ENCODE measurements around the gene SPAG9.

SPAG9 gene

DNA sequence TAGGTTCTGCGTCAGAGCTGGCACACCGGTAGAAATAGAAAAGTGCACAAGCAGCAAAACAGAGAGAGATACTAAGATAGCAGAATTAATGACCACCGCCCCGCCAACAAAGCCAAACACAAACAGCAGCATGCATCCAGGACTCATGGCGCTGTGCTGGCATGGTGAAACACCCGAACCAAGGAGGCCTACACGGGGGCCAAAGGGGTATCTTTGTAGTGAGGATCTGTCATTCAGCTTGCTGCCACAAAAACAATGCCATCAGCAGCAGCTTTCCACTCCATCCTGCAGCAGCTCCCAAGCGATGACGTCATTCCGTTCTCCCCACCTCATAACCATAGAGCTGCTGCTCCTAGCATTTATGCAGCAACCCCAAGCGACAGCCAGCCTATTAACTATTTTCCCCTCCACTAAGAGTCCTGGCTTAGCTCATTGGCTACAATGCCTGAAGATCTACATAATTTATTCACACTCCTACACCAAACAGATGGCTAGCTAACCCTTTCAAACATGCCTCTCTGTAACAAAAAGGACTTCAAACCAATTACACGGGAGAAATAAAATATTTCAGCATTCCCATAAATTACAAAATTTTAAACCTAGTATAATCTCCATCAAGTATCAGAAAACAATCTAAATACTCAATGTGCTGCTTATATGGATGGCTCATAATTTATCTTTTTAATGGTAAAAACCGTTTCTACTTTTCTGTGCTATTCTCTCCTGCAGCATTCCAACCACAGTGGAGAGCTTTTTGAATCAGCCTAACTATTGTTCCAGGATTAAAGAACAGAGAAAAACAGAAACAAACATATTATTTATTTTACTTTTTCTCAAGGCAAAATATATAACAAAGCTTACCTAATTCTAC lies 73.9 kb downstream of the SPAG9 start (continued):
- TF ChIP-seq ZNF211 (tag by site-specific recombination; IDR thresholded peaks at IDR 0.05; ENCODE audit: low read depth): no peak
- no peak for TF ChIP-seq ZNF701 (tag by site-specific recombination; IDR thresholded peaks at IDR 0.05)
- no peak for TF ChIP-seq ZNF544 (tag by site-specific recombination; IDR thresholded peaks at IDR 0.05)
- peak; percentile 26; the same call in 1 of the 2 replicates for TF ChIP-seq ZNF548 (tag by site-specific recombination; IDR thresholded peaks at IDR 0.05)
- peak; percentile 57 for TF ChIP-seq ZFP69B (tag by site-specific recombination; IDR thresholded peaks at IDR 0.05)
- TF ChIP-seq WT1 (tag by site-specific recombination; IDR thresholded peaks at IDR 0.05): 0 out of 2 replicates have a peak, but pooled peaks have one; percentile 55
- no peak for TF ChIP-seq ZNF626 (tag by site-specific recombination; IDR thresholded peaks at IDR 0.05)
- no peak for TF ChIP-seq HOXD13 (CRISPR knock-in tag; IDR thresholded peaks at IDR 0.05; ENCODE audit: borderline replicate concordance)
- peak; percentile 95 for TF ChIP-seq TSHZ1 (tag by site-specific recombination; IDR thresholded peaks at IDR 0.05; ENCODE audit: borderline replicate concordance)
- peak; percentile 73; the same call in 1 of the 2 replicates for TF ChIP-seq ZNF24 (tag by site-specific recombination; IDR thresholded peaks at IDR 0.05)
- peak; percentile 71; the same call in 1 of the 2 replicates for TF ChIP-seq ZNF2 (tag by site-specific recombination; IDR thresholded peaks at IDR 0.05)
- no peak for TF ChIP-seq GLI2 (tag by site-specific recombination; IDR thresholded peaks at IDR 0.05; ENCODE audit: borderline replicate concordance, low read depth)
- TF ChIP-seq FEZF1 (tag by site-specific recombination; IDR thresholded peaks at IDR 0.05): 0 out of 2 replicates have a peak, but pooled peaks have one; percentile 43
- TF ChIP-seq ZNF596 (tag by site-specific recombination; IDR thresholded peaks at IDR 0.05): no peak
- TF ChIP-seq ZNF112 (tag by site-specific recombination; IDR thresholded peaks at IDR 0.05): no peak
- TF ChIP-seq SP2 (tag by site-specific recombination; IDR thresholded peaks at IDR 0.05): peak; percentile 73
- no peak for TF ChIP-seq ZNF19 (tag by site-specific recombination; IDR thresholded peaks at IDR 0.05; ENCODE audit: low read depth)
- TF ChIP-seq, protein P1, sequence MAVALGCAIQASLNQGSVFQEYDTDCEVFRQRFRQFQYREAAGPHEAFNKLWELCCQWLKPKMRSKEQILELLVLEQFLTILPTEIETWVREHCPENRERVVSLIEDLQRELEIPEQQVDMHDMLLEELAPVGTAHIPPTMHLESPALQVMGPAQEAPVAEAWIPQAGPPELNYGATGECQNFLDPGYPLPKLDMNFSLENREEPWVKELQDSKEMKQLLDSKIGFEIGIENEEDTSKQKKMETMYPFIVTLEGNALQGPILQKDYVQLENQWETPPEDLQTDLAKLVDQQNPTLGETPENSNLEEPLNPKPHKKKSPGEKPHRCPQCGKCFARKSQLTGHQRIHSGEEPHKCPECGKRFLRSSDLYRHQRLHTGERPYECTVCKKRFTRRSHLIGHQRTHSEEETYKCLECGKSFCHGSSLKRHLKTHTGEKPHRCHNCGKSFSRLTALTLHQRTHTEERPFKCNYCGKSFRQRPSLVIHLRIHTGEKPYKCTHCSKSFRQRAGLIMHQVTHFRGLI (tag by site-specific recombination; IDR thresholded peaks at IDR 0.05): no peak
- TF ChIP-seq PATZ1 (tag by site-specific recombination; IDR thresholded peaks at IDR 0.05): peak; percentile 94
- TF ChIP-seq MEIS1 (CRISPR knock-in tag; IDR thresholded peaks at IDR 0.05; ENCODE audit: borderline replicate concordance): no peak
- 0 out of 2 replicates have a peak, but pooled peaks have one; percentile 10 for TF ChIP-seq EGR2 (tag by site-specific recombination; IDR thresholded peaks at IDR 0.05; ENCODE audit: low read depth)
- TF ChIP-seq ZNF394 (tag by site-specific recombination; IDR thresholded peaks at IDR 0.05; ENCODE audit: borderline replicate concordance): peak; percentile 75; the same call in 1 of the 2 replicates
- peak; percentile 82 for TF ChIP-seq ZEB2 (tag by site-specific recombination; IDR thresholded peaks at IDR 0.05)
- TF ChIP-seq, protein P2, sequence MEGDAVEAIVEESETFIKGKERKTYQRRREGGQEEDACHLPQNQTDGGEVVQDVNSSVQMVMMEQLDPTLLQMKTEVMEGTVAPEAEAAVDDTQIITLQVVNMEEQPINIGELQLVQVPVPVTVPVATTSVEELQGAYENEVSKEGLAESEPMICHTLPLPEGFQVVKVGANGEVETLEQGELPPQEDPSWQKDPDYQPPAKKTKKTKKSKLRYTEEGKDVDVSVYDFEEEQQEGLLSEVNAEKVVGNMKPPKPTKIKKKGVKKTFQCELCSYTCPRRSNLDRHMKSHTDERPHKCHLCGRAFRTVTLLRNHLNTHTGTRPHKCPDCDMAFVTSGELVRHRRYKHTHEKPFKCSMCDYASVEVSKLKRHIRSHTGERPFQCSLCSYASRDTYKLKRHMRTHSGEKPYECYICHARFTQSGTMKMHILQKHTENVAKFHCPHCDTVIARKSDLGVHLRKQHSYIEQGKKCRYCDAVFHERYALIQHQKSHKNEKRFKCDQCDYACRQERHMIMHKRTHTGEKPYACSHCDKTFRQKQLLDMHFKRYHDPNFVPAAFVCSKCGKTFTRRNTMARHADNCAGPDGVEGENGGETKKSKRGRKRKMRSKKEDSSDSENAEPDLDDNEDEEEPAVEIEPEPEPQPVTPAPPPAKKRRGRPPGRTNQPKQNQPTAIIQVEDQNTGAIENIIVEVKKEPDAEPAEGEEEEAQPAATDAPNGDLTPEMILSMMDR (tag by site-specific recombination; IDR thresholded peaks at IDR 0.05): no peak
- TF ChIP-seq, protein P3, sequence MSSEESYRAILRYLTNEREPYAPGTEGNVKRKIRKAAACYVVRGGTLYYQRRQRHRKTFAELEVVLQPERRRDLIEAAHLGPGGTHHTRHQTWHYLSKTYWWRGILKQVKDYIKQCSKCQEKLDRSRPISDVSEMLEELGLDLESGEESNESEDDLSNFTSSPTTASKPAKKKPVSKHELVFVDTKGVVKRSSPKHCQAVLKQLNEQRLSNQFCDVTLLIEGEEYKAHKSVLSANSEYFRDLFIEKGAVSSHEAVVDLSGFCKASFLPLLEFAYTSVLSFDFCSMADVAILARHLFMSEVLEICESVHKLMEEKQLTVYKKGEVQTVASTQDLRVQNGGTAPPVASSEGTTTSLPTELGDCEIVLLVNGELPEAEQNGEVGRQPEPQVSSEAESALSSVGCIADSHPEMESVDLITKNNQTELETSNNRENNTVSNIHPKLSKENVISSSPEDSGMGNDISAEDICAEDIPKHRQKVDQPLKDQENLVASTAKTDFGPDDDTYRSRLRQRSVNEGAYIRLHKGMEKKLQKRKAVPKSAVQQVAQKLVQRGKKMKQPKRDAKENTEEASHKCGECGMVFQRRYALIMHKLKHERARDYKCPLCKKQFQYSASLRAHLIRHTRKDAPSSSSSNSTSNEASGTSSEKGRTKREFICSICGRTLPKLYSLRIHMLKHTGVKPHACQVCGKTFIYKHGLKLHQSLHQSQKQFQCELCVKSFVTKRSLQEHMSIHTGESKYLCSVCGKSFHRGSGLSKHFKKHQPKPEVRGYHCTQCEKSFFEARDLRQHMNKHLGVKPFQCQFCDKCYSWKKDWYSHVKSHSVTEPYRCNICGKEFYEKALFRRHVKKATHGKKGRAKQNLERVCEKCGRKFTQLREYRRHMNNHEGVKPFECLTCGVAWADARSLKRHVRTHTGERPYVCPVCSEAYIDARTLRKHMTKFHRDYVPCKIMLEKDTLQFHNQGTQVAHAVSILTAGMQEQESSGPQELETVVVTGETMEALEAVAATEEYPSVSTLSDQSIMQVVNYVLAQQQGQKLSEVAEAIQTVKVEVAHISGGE (tag by site-specific recombination; conservative IDR thresholded peaks at IDR 0.05; ENCODE audit: low read depth): peak; percentile 48; the same call in 1 of the 2 replicates
- no peak for TF ChIP-seq ZNF792 (tag by site-specific recombination; IDR thresholded peaks at IDR 0.05)
